Endothelial cell of umbilical vein (primary cell): ENCODE measurements around the gene CC2D1A. TPM values are rescaled to one million over a fixed set of nuclear protein-coding genes. Genes with fewer than 3 reads are reported as not detected.

Experiments used
- BruUV-seq: library from RNA; stranded (reverse); fragments of 400-500 nt; replicated peaks from 2 replicates; lab custom pipeline; 2021; lab: Mats Ljungman, UMichigan
- CTCF ChIA-PET: fragments of 300-600, 350-600 bp; sonication (Branson Sonifier 250); formaldehyde crosslinking; loops from one replicate; lab custom pipeline; 2021; ENCODE audit warnings: antibody characterized with exemption, inconsistent platforms; lab: Charles Lee
- POLR2A ChIA-PET: fragments of 300-600, 350-600 bp; sonication (Branson Sonifier 250); formaldehyde crosslinking; loops from one replicate; lab custom pipeline; 2021; ENCODE audit warnings: antibody characterized with exemption, inconsistent platforms; lab: Charles Lee
- DNase-seq: peaks from one replicate; pipeline ENCODE4 v3.0.0-alpha.2; 2011; ENCODE audit warnings: low read depth, low spot score
- FAIRE-seq: peaks from 2 replicates; lab custom pipeline; 2011; peaks lifted over from hg19 to GRCh38; lab: Jason Lieb, UNC
- H2AFZ ChIP-seq: 2 replicates; pipeline ENCODE4 v1.6.0; 2012; ENCODE audit warnings: low read depth, low read length, control low read depth, inconsistent platforms
- H3K27ac ChIP-seq: 2 replicates; pipeline ENCODE4 v1.5.1; 2011; ENCODE audit warnings: low read depth, mild to moderate bottlenecking, control low read depth, low read length, moderate library complexity; ENCODE audit not compliant: insufficient read depth
- H3K27me3 ChIP-seq, 2 experiments: 2 replicates each; pipeline versions ENCODE4 v1.6.0 to v1.6.1; 2011; ENCODE audit warnings: low read length in 2 of 2, mixed read lengths in 1 of 2; ENCODE audit not compliant: control insufficient read depth in 2 of 2, insufficient read depth in 2 of 2
- H3K36me3 ChIP-seq, 2 experiments: 2 replicates in 1 of 2; 3 replicates in 1 of 2; pipeline ENCODE4 v1.5.1; 2011; ENCODE audit warnings: low read length in 2 of 2, mild to moderate bottlenecking in 1 of 2, moderate library complexity in 1 of 2; ENCODE audit not compliant: control insufficient read depth in 2 of 2, insufficient read depth in 2 of 2; ENCODE audit errors: extremely low read depth in 1 of 2
- H3K4me1 ChIP-seq: 3 replicates; pipeline ENCODE4 v1.5.1; 2011; ENCODE audit warnings: mild to moderate bottlenecking, low read length; ENCODE audit not compliant: control insufficient read depth, insufficient read depth; ENCODE audit errors: extremely low read depth
- H3K4me2 ChIP-seq: 2 replicates; pipeline ENCODE4 v1.6.1; 2011; ENCODE audit warnings: low read length, control low read depth, mixed read lengths; ENCODE audit not compliant: insufficient read depth
- H3K4me3 ChIP-seq, 3 experiments: fragments of 200-600 bp in 1 of 3; sonication (generic), shearing (Covaris generic) in 1 of 3; replicated peaks in 1 of 3; 2 replicates each; pipeline ENCODE4 v1.5.1; 2011 to 2016; ENCODE audit warnings: control low read depth in 3 of 3, low read length in 3 of 3, mild to moderate bottlenecking in 2 of 3, inconsistent platforms in 1 of 3, low read depth in 1 of 3, moderate library complexity in 1 of 3; ENCODE audit not compliant: insufficient read depth in 1 of 3
- H3K79me2 ChIP-seq: 2 replicates; pipeline ENCODE4 v1.6.0; 2012; ENCODE audit warnings: low read length, inconsistent platforms; ENCODE audit not compliant: control insufficient read depth, insufficient read depth
- H3K9ac ChIP-seq: replicated peaks from 2 replicates; pipeline ENCODE3; 2011; ENCODE audit warnings: low read length, control low read depth; ENCODE audit not compliant: insufficient read depth; ENCODE audit errors: extremely low read depth
- H3K9me1 ChIP-seq: replicated peaks from 3 replicates; pipeline ENCODE4 v1.6.0; 2011; ENCODE audit warnings: mild to moderate bottlenecking, low read length; ENCODE audit not compliant: control insufficient read depth, insufficient read depth; ENCODE audit errors: extremely low read depth
- H3K9me3 ChIP-seq: replicated peaks from 2 replicates; pipeline ENCODE4 v1.5.1; 2012; ENCODE audit warnings: low read length, inconsistent platforms; ENCODE audit not compliant: control insufficient read depth, insufficient read depth
- H4K20me1 ChIP-seq: replicated peaks from 2 replicates; pipeline ENCODE3; 2011; ENCODE audit warnings: mild to moderate bottlenecking, low read length; ENCODE audit not compliant: control insufficient read depth, insufficient read depth; ENCODE audit errors: extremely low read depth
- CTCF ChIP-seq, 2 donors: IDR thresholded peaks; 1 replicate in 1 of 2; 2 replicates in 1 of 2; pipeline ENCODE4 v1.5.1; 2011; ENCODE audit warnings: low read length in 2 of 2, mild to moderate bottlenecking in 2 of 2, moderate library complexity in 2 of 2, control low read depth in 1 of 2, inconsistent platforms in 1 of 2, low read depth in 1 of 2; ENCODE audit not compliant: insufficient read depth in 1 of 2; ENCODE audit errors: extremely low read depth in 1 of 2
- EZH2 ChIP-seq: IDR thresholded peaks from 2 replicates; pipeline ENCODE4 v1.6.1; 2012; ENCODE audit warnings: borderline replicate concordance, low read depth, mild to moderate bottlenecking, moderate library complexity, low read length, inconsistent platforms; ENCODE audit not compliant: severe bottlenecking
- GATA2 ChIP-seq: IDR thresholded peaks from 2 replicates; pipeline ENCODE4 v1.7.0; 2011; ENCODE audit warnings: low read depth, mild to moderate bottlenecking, moderate library complexity, mixed read lengths, low read length; ENCODE audit not compliant: insufficient read length, insufficient read depth
- MAX ChIP-seq: IDR thresholded peaks from 2 replicates; pipeline ENCODE4 v1.6.1; 2011; ENCODE audit not compliant: insufficient read depth, insufficient read length
- POLR2A ChIP-seq: IDR thresholded peaks from 2 replicates; pipeline ENCODE4 v1.6.1; 2012; ENCODE audit warnings: low read depth, mild to moderate bottlenecking, control low read depth, low read length
- POLR2AphosphoS5 ChIP-seq: IDR thresholded peaks from 2 replicates; pipeline ENCODE4 v1.6.1; 2012; ENCODE audit warnings: low read depth, mild to moderate bottlenecking, control low read depth, low read length, moderate library complexity; ENCODE audit not compliant: insufficient read depth
- dilution Hi-C: fragments of 300-500 bp; cut with MboI; formaldehyde crosslinking; loops from one replicate; pipeline ENCODE4 v1.15.0; 2019; ENCODE audit warnings: low sequenced_read_pairs; ENCODE audit not compliant: extremely low pct_ligation_motif_present
- intact Hi-C: fragments of 100-400 bp; cut with micrococcal nuclease; formaldehyde crosslinking; loops from one replicate; pipeline ENCODE4 v1.10.0; 2022
- polyA plus RNA-seq, 4 experiments: library from polyadenylated mRNA; depleted of rRNA in 3 of 4; stranded (reverse) in 3 of 4; unstranded in 1 of 4; fragments of >200 nt; gene quantifications; 2 replicates each; pipeline versions ENCODE4 v1.2.1 to v1.2.3, GENCODE V29; 2011 to 2012; ENCODE audit warnings: missing spikeins in 1 of 4
- total RNA-seq: library from RNA; stranded (reverse); gene quantifications from 2 replicates; pipeline ENCODE4 v1.2.3, GENCODE V29; 2021

The CC2D1A gene
- total and polyA plus RNA-seq, 2 donors (not counting 3 experiments of a cell fraction or from before 2014, with no cell fraction given) = 13.6 to 33.7 TPM

GRCh38 chr19:13884726-13885591 is 21.0 kb upstream of the CC2D1A start:
- H3K36me3 ChIP-seq = no peaks in the 10 kb centered on the region
- POLR2A ChIA-PET = no interaction called here
- H3K9me1 ChIP-seq = no peaks in the 10 kb centered on the region
- no peak overlapping the region for H3K4me3 ChIP-seq
- no TSS peak for BruUV-seq
- H3K4me2 ChIP-seq = no peak overlapping the region
- CTCF ChIA-PET = interaction anchor here (0.7 to 1.6 kb wide), 6 partner anchors 12 to 251 kb away, joined by 3 to 5 read pairs (median 4); partner anchors contain the start of gene ASF1B
- H3K27me3 ChIP-seq = no peaks in the 10 kb centered on the region
- FAIRE-seq (no peak), DNase-seq (no peak)
- TF ChIP-seq POLR2AphosphoS5 (no peak), EZH2 (no peak), MAX (no peak), GATA2 (no peak), POLR2A (no peak), CTCF (IDR thresholded peaks at IDR 0.05; ENCODE audit: extremely low read depth in 1 of 2, insufficient read depth in 1 of 2, low read depth in 1 of 2, low read length in 2 of 2) (no peak)
- H3K4me1 ChIP-seq = peaks cover 5% of the 10 kb centered on the region
- H3K9ac ChIP-seq = no peak overlapping the region
- no peaks in the 10 kb centered on the region for H4K20me1 ChIP-seq
- no peak overlapping the region for H2AFZ ChIP-seq
- H3K9me3 ChIP-seq = no peaks in the 10 kb centered on the region
- dilution Hi-C loops = no loop called here
- intact Hi-C loops = loop anchor here (5.0 kb wide), 2 partner anchors 172 to 462 kb away; no protein-coding TSS in a partner anchor
- no peak overlapping the region for H3K27ac ChIP-seq
- H3K79me2 ChIP-seq = no peaks in the 10 kb centered on the region
